ENCODE results near the gene RAPH1.
"Not testable (repeated sequence)": the region's sequence is repeated elsewhere in the genome, so short reads cannot be mapped to it uniquely, and the experiment has no call there.

RAPH1 gene

DNA sequence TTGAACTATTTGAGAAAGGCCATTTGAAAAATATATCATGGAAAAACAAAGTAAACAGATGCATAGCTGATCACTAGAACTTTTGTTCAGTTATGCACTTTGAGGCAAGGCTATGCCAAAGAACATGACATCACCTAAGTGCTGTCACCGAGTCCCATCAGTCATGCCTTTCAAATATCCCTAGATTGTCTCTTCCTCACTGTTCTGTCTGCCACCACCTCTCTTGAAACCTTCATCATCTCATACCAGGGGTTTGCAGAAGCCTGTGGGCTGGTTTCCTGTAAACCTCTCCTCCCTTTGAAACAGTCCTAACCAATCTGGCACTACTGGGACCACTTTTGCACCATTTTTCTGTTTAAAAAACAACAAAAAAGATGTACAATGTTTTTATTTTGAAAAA, 12.3 kb upstream of the RAPH1 start:
- no peak for DNase-seq

GRCh38 chr2:203544402-203544801, 9.3 kb upstream of the RAPH1 start:
- DNase-seq = no peak

DNA sequence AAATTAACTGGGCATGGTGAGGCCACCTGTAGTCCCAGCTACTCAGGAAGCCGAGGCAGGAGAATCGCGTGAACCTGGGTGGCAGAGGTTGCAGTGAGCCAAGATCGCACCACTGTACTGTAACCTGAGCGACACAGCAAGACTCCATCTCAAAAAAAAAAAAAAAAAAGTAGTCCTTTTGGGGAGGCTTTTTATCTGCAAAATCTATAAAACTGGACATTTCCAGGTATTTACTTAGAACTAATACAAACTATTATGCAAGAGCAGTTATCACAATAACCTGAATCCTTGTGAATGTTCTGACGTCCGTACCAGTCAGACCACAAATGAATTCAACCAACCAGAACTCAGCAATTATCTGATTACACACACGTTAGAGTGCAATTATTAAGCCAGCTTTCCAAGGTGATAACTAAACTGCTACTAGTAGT, 8.8 kb upstream of the RAPH1 start:
- DNase-seq = no peak

DNA sequence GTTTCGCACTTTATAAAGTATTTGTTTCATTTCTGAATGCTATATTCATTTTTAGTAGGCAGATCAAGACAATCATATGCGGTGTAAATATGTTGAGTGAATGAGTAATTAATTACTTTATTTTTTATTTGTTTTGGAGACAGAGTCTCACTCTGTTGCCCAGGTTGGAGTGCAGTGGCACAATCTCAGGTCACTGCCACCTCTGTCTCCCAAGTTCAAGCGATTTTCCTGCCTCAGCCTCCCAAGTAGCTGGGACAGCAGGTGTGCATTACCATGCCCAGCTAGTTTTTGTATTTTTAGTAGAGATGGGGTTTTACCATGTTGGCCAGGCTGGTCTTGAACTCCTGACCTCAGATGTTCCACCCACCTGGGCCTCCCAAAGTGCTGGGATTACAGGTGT, 5.5 kb upstream of the RAPH1 start:
- not testable (repeated sequence) for DNase-seq

DNA sequence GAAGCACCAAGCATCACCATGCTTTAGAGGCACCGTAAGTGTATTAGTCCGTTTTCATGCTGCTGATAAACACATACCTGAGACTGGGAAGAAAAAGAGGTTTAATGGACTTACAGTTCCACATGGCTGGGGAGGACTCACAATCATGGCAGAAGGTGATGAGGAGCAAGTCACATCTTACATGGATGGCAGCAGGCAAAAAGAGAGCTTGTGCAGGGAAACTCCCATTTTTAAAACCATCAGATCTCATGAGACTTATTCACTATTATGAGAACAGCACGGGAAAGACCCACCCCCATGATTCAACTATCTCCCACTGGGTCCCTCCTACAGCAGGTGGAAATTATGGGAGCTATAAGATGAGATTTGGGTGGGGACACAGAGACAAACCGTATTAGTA, 3.1 kb upstream of the RAPH1 start:
- not testable (repeated sequence) for DNase-seq

DNA sequence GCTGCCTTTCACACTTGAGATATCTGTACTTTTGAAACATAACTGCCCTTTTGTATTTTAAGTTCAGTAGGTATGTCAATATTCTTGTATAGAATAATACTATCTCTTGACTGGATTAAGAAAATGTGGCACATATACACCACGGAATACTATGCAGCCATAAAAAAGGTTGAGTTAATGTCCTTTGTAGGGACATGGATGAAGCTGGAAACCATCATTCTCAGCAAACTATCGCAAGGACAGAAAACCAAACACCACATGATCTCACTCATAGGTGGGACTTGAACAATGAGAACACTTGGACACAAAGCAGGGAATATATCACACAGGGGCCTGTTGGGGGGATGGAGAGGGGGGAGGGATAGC, 1.5 kb upstream of the RAPH1 start:
- DNase-seq = not testable (repeated sequence)

GRCh38 chr2:203535784-203536585, 884 bp upstream of the RAPH1 start:
- no peak for DNase-seq

- no peak for DNase-seq
These were observed 452 bp downstream of the RAPH1 start for GRCh38 chr2:203534621-203535077.

DNA sequence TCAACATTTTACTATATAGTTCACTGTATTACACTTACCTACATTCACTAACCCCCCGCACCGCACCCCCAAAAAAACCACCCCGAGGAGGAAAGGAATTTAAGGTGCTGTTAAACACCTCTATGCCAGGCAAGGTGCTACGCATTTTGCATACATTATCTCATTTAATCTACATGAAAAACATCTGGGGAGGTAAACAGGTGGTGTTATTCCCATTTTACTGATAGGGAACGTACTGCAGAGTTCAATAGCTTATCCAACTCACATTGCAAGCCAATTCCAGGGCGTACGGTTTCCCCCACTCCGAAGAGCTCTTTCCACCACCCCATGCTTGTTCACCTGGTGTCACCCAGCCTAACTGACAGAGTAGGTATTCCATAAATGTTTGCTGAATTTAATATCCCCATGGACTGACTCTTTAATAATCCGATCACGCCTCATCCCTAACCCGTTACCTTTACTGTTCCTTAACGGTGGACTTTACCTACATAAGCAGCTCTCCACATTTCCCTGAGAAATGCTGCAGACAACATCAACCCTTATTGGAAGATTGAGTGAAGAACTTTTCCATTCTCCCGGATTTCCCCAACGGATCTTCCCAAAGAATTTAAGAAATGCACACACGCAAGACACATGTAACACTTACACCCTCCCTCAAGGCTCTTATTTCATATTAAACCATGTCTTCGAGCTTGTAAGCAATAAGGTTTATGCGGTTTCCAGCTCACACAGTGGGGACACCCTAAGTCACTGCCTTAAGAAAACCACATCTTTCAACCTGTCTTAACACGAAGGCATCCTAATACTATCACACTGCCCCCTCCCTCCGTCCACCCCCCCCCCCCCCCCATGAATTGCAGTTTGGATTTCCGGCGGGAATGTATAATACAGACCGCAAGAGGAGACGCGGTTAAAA, 1.2 kb downstream of the RAPH1 start:
- DNase-seq = no peak

DNA sequence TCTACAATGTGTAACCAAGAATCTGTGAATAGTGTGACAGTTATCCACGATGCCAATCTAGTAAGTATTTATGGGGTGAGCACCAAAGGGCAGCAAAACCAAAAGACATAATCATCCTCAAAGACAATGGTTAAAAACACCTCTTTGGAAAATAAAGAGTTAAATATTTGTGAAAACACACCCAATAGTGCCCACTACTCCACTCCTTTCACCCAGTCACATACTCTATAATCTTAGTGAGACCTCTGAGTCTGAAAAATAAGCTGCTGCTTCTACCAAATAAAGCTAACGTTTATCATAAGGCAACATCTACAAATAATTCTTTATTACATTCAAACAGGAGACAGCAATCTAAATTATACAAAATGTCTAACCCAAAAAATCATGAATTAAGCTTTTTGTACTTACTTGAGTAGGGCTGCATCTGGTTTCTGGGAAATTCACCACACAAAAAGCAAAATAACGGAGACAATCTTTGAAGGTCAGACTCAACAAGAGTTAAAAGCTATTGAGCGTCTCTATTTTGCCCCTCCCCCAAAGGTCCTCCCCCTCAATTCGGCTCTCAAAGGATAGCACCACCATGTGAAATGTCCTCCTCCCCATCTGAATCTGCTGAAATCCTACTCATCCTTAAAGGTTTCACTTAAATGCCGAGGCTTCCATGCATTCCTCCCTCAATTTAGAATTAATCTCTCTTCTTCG, 2.0 kb downstream of the RAPH1 start:
- no peak for DNase-seq

DNA sequence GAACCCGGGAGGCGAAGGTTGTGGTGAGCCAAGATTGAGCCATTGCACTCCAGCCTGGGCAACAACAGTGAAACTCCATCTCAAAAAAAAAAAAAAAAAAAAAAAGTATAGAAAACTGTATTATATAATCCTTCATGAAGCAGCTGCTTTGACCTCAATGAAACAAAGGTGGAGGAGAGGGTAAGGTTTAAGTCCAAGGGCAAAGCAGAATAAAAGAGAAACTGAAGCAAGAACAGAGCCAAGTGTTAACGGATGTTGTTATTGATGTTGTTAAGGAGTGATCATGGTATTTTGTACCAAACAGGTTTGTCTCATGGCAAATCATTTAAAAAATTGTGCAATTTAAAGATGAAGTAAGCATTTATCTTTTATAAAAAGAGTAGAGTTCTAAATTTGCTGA, 7.4 kb downstream of the RAPH1 start:
- DNase-seq = no peak

- DNase-seq = not testable (repeated sequence)
These were observed 21.8 kb downstream of the RAPH1 start for GRCh38 chr2:203513268-203513667.

DNA sequence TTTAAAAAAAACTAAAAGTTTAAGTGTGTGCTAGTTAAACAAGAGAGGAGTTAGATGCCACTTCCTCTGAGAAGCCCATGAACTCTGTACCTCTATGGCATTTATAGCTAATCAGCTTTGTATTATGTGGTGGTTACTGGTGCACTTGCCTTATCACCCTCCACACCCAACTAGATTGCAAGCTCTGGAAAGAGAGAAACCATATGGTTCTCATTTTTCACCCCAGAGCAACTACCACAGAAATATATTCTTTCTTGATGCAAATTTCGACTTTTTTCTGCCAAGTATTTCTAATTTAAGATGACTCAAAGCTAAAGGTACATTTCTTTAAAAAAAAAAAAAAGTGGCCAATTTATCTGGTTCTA, 24.2 kb downstream of the RAPH1 start:
- DNase-seq = no peak

- DNase-seq = no peak
These were observed 24.7 kb downstream of the RAPH1 start for GRCh38 chr2:203510256-203510940.

- not testable (repeated sequence) for DNase-seq
These were observed 31.6 kb downstream of the RAPH1 start for GRCh38 chr2:203503460-203503859.

DNA sequence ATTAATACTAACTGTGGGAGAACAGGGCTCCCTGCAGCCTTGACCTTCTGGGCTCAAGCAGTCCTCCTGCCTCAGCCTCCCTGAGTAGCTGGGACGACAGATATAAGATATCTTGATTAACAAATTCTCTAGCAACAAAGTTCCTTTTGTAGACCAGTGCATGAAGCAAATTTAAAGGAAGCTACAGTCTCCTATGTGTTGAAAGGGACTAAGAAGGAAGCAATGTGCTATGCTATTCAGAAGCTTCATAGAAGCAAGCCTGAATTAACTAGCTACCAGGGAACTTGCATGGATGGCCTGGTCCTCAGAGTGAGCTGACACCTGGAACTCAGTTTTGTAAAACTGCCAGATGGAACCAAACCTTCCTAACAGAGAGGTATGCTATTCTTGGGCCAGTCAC, 33.2 kb downstream of the RAPH1 start:
- no peak for DNase-seq

DNA sequence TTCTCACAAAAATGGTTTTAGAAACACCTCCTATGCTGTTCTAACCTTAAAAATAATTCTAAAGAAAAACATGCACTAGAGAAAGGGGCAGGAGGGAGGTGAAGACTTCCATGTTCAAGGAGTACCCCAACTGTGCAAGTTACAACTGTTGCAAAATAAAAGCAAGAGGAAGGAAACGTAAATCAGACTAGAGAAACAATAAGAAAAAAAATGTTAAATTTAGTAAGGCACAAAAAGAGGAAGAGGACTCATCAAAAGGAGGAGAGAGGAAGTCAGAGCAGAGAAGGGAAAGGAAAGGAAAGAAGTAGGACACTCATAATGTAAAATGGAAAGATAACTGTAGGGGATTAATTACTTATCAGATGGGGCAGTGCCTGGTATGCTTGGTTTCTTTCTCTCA, 34.1 kb downstream of the RAPH1 start:
- DNase-seq = no peak

GRCh38 chr2:203500297-203500696, 34.8 kb downstream of the RAPH1 start:
- no peak for DNase-seq

DNA sequence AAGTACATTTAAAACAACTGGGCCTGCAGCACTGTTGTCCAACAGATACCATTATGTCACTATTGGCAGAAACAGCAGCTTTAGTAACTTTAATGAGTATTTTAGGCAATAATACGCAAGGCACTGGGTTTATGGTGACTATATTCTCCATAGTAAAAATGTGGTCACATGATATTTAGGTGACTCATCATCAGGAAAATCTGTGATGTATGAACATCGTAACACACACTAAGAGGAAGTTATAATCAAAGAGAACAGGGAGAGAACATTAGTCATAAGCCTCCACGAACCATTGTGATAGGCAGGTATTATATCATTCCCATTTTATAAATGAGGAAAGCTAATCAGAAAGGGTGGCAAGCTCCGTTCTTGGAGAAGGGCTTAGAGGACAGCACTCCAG, 36.9 kb downstream of the RAPH1 start:
- no peak for DNase-seq

- DNase-seq = no peak
These were observed 42.1 kb downstream of the RAPH1 start for GRCh38 chr2:203492965-203493364.

DNA sequence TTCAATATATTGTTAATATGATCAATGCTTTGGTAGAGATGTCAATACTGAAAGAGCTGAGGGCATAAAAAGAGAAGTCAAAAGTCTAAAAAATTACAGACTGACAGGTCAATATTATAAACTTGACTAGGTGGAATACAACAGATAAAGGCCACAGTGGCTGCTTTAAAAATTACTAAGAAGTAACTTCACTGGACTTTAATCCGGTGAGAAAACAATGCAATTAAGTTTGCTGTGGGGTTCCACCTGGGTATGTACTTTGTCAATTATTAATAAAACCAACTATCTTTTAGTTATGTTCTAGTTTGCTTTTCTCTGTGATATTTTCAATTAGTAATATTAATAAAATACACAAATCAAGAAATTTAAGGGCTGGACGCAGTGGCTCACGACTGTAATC, 44.7 kb downstream of the RAPH1 start:
- no peak for DNase-seq

DNA sequence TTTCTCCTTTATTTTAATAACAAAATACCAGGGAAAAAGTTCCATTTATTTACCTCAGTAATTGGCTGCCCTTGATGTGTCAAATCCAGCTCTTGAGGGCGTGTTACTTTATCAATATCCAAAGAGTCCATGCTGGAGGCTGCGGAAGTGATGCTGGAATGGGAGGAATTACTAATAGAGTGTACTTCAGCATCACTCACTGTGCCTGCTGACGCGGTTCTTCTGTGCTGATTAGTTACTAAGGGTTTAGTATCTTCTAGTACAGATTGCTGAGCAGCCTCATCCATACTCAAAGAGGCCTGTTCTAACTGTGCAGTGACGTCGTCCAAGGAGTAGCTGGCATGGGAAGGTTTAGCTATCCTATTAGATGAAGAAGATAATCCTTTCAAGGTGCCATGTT, 45.6 kb downstream of the RAPH1 start:
- DNase-seq = no peak

Data from activated T-cell treated with anti-CD3 and anti-CD28 coated beads, Interleukin-2, amount 50 U/mL, for 1 hour (primary cell).